GM12874 (cell line): ENCODE data around the gene KCND3.

ENCODE experiments used
- TF ChIP-seq, protein P1 (sequence below): IDR thresholded peaks from 2 replicates; pipeline ENCODE4 v1.5.1; 2011; ENCODE audit warnings: low read depth, mild to moderate bottlenecking, control low read depth, low read length, moderate library complexity; ENCODE audit not compliant: insufficient read depth

Gene KCND3

DNA sequence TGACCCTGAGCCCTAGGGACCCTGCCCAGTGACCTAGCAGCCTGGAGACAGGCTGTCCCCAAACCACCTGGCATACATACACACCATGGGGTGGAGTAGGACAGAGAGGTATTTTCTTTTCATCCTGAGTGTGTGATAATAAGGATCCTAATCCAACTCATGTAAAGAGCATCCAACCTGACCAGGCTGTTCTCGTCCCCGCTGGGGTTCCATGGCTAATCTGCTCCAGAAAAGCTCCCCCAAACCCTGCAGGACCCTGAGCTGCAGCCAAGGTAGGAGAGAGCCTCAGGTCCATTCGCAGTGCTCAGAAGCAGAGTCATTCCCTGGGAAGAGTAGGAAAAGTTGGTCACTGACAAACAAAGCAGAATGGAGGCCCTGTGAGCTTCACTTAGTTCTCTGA, 31.4 kb downstream of the KCND3 start:
- TF ChIP-seq, protein P1, sequence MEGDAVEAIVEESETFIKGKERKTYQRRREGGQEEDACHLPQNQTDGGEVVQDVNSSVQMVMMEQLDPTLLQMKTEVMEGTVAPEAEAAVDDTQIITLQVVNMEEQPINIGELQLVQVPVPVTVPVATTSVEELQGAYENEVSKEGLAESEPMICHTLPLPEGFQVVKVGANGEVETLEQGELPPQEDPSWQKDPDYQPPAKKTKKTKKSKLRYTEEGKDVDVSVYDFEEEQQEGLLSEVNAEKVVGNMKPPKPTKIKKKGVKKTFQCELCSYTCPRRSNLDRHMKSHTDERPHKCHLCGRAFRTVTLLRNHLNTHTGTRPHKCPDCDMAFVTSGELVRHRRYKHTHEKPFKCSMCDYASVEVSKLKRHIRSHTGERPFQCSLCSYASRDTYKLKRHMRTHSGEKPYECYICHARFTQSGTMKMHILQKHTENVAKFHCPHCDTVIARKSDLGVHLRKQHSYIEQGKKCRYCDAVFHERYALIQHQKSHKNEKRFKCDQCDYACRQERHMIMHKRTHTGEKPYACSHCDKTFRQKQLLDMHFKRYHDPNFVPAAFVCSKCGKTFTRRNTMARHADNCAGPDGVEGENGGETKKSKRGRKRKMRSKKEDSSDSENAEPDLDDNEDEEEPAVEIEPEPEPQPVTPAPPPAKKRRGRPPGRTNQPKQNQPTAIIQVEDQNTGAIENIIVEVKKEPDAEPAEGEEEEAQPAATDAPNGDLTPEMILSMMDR, result no peak

DNA sequence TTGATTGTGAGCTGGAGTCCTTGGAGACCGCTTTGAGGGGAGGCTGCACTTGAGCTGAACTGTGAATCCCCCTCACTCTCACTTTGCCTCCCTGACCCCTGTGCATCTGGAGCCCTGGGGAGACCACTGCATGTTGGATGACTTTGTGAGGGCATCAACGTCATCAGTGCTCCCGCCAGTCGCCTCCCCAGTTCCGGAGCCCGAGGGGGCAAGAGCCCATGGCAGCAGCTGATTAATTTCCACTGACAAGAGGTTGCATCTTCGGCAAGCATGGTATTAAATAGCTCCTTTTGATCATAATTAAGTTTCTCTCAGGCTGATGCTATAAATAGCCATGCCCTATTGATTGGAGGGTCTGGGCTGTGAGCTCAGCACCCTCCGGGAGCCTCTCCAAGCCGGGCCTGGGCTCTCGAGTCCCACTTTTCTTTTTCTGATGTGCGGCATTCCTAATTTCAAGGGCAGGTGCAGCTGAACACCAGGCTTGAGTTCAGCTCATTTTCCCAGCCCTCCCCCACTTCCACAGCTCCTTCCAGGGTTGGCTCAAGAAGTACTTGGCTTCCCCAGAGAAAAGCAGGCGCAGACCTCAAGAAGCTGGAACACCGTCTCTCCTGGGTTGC, 33.2 kb downstream of the KCND3 start:
- TF ChIP-seq, protein P1, result no peak

DNA sequence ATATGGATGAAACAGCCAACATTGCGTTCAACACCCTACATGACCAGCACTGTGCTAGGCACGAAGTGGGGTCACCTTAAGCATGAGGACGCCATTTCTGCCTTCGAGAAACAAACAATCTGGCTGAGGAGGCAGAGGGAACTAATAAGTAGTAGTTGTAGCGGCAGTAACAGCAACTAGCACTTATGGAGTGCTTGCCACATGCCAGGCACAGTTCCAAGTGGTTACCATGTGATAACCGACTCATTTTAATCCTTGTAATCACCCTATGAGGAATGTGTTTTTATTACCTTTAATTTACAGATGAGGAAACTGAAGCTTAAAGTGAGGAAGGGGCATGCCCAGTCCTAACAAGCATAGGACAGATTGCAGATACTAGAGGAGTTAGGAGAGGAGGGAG, 33.7 kb downstream of the KCND3 start:
- TF ChIP-seq, protein P1, result no peak

GRCh38 chr1:111953797-111954196, 35.7 kb downstream of the KCND3 start:
- TF ChIP-seq, protein P1, result 0 out of 2 replicates have a peak, but pooled peaks have one; percentile 6

DNA sequence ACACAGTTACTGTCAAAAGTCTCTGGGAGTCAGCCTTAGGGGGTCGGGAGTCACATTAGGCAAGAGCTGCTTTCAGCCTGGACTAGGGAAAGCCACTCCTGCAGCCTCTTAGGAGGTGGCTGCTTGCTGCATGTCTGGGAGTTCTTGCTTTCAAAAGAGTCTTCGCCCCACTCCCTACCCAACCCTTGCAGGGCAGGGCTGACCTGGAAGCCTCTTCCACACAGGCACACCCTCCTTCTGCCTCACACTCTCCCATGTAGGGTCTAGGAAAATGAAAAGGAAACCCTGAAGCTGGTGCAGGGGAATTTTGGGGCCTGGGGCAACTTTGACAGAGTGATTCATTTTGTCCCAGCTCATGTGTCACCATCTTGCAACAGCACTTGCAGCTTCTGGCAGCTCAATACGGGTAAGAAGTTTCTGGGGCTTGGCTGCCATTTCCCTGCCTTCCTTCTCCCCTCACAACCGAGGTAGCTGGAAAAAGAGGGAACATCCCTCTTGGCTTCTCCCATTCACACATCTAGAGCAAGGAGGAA, 37.3 kb downstream of the KCND3 start:
- TF ChIP-seq, protein P1, result no peak

DNA sequence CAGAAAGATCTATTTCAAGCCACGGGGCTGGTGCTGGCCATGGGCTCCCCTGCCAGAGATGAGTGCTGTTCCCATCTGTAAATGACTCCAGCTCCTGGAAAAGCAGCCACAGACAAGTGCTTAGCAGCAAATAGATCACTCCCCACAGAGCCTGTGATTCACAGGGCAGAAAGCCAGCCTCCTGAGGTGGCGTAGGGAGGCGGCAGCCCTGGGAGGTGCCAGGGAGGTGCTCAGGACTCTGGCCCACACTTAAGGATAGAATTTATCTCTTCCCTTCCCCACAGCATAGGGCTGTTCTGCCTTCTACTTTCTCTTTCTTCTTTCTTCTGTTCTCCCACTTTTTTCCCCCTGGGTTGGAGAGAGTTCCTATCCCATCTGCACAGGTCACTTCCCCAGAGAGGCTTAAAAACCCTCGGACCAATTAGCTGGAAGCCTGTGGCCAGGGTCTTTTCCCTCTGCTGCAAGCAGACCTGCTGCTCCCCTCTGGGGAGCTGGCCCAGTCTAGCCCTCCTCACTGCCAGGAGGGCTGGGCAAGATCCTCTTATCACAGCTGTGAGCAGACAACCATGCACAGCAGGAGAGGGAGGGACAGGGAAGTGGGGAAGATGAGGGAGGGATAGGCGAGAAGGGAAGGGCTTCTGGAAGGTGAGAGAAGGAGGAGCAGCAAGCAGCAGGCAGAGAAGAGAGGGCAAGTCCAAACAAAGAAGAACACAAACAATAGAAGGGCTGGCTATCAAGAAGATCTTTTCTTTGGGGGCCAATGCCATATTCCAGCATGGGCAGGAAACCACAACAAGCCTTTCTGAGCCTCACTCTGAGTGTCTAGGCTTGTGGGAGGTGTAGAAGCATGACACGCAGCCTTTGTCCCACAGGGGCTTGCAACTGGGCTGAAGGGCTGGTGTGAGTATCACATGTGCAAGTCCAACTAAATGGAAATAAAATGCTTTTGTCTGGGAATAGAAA, 41.0 kb downstream of the KCND3 start:
- TF ChIP-seq, protein P1, result no peak

DNA sequence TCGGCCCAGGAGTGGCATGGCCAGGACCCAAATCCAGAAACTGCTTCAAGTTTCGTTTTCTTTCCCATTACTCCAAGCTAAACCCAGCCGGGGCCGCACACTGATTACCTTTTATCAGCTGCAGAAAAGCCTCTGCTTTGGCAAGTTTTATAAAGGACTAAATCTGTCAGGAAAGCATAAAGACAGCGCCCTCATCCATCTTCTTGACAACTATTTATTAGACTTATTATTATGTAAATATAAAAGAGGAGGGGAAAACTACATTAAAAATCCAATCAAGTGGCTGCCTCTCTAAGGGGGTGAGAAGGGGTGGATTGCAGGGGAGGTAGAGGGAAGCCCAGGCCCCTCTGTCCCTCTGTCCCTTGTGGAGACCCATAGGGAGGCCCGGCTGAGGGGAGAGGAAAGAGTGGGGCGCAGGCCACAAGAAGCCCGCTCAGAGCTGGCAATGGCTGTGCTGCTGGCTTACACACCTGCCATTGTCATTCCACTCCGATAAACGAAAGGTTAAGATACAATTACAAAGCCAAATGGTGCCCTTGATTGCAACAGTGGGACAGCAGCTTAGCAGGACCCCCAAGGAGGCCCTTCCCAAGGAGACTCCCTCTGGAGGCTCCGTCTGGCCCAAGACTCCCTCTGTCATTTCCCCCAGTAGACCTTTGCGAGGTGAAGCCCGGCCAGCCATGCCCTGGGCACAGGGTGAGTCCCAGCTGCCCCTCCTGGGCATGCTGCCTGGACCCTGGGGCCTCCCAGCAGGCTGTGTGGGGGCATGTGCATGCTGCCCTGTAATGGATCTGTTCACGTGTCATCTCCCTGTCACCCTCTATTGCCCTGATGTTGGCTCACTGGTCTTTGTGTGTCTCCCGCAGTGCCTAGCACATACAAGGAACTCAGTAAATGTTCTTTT, 45.4 kb downstream of the KCND3 start:
- TF ChIP-seq, protein P1, result no peak
